ENCODE measurements around the gene TTLL5.
"Not testable (repeated sequence)": the region's sequence is repeated elsewhere in the genome, so short reads cannot be mapped to it uniquely, and the experiment has no call there.

TTLL5 gene

DNA sequence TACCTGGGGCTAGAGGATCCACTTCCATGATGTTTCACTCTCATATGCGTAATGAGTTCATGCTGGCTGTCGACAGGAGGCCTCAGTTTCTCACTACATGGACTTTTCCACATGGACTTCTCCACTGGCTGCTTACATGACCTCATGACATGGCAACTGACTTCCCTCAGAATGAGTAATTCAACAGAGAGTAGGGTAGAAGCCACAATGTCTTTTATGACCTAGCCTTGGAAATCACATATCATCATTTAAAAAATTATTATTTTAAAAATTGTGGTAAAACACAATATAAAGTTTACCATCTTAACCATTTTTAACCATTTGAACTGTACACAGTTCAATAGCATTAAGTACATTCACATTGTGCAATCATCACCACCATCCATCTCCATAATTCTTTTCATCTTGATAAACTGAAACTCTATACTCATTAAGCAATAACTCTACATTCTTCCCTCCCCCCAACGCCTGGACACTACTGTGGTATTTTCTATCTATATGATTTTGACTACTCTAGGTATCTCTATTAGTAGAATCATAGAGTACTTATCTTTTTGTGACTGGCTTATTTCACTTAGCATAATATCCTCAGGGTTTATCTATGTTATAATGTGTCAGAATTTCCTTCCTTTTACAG is 176.2 kb downstream of the TTLL5 start:
- FAIRE-seq: no peak

DNA sequence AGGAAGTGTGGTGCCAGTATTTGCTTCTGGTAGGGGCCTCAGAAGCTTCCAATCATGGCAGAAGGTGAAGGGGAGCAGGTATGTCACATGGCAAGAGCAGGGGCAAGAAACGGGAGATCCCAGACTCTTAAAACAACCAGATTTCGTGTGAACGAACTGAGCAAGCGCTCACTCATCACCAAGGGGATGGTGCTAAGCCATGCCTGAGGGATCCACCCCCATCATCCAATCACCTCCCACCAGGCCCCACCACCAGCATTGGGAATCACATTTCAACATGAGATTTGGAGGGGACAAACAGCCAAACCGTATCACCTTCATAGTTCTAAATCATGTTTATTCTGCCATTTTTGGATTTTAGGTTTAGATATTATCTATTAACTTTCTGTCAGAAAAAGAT is 179.9 kb downstream of the TTLL5 start:
- no peak for FAIRE-seq

DNA sequence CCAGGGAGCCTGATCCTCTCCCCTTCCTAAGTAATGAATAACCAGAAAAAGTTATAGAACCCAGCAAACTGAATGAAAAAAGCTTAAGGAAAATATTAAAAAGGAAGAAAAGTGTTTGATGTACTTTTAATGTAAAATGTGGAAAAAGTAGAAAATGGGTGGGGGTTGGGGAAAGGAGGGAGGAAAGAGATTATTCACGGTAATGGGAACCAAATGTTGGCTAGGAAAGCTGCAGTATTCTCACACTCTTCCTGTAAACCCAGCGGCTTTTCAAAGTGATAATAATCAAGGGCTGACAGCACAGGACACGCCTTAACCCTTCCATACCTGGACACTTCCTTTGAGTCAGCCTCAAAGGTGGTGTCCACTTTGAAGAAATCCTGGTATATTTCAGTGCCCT is 181.5 kb downstream of the TTLL5 start:
- no peak for FAIRE-seq

DNA sequence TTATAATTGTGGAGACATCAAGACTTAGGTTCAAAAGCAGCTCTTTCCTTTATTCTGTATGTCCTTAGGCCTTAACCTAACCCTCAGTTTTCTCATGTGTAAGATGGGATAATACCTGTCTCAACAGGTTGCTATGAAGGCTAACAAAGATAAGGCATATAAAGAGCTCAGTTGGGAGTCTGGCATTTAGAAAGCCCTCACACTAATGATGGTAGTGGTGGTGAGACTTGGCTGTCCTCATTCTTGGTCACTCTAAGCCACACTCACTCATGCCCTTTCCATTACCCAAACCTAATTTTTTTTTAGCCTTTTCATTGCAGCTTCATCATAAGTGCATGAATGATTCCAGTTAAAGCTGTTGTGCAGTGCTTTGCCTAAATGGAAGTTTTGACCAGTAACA is 183.4 kb downstream of the TTLL5 start:
- FAIRE-seq: no peak

DNA sequence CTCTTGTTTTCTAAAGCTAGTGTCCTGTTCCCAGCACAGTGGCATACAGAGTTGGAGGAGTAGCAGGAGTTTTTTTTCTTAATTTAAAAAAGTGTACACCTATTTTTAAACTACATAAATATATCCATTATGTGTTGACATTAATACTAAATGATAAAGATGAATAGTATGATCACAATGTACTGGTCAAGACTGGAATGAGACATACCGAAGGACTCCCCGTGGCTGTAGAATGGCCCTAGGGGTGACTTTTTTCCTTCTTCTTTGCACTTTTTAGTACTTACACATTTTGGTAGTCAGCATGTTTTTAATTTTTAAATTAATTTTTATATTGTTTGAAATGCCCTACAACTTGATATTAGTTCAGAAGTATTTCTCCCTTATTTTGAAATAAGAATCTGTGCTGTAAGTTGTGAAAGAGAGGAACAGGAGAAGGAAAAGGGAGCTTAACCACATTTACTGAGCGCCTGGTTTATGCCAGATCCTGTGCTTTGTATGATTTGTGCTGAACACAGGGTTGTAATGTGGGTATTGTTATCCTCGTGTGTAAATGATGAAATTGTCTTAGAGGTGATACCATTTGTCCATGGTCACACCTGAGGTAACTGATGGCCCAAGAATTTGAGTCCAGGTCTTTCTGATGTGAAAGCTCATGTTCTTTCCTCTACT is 184.2 kb downstream of the TTLL5 start:
- no peak for FAIRE-seq

DNA sequence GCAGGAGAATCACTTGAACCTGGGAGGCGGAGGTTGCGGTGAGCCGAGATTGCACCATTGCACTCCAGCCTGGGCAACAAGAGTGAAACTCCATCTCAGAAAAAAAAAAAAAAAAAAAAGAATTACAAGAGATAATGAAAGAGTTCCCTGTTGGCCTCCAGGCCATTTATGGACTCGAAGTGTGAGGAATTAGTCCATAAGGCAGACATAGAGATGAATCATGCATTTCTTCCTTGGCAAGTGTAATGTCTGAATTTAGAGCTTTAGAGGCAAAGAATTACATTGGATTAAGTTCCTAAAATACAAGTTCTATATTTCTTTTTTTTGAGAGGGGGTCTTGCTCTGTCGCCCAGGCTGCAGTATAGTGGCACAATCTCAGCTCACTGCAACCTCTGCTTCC is 185.6 kb downstream of the TTLL5 start:
- not testable (repeated sequence) for FAIRE-seq

DNA sequence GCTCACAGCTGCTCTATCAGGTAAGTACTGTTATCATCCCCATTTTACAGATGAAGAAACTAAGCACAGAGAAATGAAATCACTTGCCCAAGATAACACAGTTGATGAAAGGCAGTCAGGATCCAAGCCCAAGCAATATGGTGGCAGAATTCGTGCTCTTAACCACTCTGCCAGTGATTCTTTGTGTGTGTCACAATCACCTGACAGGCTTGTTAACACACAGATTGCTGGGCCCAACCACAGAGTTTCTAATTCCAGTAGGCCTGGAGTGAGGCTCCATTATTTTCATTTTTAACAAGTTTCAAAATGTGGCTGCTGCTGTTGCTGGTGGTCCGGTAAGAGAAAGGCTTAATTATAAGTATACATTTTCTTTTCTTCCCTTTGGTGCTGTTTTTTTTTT is 186.5 kb downstream of the TTLL5 start:
- no peak for FAIRE-seq

DNA sequence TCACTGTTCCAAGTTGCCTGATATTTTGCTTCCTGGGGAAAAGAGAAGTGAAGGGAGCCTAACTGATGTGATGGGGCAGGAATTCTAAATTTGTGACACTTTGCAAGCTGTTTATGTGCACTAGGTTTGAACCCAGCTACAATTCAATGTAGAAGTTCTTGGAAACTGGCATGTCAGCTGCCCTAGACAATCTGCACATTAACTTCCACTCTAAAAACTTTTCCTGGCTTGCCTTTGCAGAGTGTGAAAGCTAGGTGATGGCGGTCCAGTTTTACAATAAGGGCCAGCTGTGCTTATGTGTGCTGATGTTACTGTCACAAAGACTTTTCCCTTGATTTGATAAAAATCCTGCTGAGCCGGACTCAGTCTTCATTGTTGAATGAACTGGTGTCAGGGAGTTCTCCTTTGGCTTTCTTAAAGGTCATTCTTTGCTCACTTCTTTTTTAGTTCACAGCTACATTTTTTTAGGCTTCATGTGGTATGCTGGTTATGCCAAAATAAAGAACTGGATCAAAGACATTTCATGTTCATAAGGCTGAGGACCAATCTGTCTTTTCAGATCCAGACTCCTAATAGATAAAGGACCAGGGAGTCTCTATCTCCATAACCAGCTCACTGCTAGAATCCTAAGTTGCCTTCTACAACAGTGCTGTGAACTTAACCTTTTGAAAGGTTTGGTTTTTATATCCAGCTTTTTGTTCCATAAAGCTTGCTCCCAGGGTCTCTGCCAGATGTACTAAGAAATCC is 187.3 kb downstream of the TTLL5 start:
- FAIRE-seq: no peak

DNA sequence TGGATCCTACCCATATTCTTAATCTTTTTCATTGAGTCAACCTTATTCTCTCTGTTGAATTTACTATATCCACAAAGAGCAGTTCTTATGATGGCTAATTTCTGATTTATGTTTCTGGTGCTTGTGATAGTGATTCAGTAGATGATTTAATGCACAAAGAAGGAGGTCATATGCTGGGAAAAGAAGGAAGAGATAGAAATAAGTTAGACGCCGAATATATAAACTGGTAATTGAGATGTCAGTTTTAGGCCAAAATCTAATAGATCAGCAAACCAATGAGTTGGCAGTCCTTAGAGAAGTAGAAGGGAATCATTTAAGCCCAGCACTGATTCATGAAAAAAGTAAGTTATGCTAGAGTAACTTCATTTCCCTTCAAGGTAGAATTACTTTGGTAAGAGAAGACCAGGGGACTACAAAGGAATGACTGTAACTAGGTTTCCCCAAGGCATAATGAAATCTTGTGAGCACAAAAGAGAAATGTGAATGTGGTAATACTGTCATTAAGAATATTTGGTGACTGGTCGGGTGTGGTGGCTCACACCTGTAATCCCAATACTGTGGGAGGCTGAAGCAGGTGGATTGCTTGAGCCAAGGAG is 188.4 kb downstream of the TTLL5 start:
- FAIRE-seq: no peak

DNA sequence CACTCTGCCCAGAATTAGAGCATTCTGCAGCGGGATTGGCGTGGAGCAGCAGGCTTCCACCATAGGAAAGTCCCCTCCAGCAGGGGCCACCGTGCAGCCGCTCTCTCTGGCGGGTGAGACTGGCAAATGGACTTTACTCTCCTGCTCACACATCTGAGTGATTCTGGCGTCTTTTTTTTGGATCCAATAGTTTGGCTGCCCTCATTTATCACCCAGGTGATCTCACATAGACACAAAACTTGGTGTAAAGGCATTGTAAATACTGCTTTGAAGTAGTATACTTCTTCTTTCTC is 190.5 kb downstream of the TTLL5 start:
- FAIRE-seq: no peak

DNA sequence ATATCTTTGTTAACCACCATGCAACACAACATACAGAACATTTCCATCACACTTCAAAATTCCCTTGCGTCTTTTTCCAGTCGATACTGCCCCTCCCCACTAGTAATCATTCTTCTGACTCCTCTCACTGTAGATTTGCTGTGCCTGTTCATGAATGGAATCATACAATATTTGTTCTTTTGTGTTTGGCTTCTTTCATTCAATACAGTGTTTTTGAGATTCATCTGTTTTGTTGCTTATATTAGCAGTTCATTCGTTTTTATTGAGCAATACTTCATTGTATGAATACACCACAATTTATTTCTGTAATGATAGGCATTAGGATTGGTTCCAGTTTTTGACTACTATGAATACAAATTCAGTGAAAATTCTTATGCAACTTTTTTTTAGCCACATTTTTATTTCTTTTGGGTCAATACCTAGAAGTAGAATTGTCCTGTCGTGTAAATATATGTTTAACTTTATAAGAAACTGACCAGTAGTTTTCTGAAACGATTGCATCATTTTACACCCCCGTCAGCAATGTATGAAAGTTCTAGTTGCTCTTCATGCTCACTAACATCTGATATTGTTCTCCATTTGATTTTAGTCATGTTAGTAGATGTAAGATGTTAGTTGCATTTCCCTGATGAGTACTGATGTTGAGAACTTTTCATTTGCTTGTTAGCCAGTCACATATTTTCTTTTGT is 193.2 kb downstream of the TTLL5 start:
- FAIRE-seq: no peak

DNA sequence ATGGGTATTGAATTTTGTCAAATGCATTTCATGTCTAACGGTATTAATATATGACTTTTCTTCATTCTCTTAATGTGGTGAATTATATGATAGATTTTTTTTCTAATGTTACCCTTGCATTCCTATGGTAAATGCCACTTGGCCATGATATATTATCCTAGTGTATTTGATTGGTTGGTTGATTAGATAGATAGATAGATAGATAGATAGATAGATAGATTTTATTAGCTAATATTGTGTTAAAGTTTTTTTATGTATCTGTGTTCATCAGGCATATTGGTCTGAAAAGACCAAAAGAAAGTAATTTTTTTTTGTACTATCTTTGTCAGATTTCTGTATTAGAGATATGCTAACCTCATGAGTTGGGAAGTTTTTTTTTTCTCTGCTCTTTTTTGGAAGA is 196.2 kb downstream of the TTLL5 start:
- no peak for FAIRE-seq

DNA sequence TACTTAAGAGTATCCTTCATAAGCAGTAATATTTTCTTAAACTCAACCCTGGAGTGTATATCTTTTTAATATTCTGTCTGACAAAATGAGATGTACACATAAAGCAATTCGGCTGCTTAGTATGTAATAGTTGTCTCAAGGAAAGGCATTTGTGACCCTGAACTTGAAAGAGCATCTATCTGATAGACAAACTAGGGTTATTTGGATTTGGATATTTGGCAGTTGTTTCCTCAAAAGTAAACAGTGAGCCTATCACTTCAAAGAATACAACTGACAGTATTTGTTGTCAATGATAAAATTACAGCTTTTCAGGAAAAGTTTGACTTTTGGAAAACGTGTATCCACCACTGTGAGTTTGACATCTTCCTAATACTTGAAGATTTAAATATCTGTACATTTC is 197.3 kb downstream of the TTLL5 start:
- FAIRE-seq: no peak

DNA sequence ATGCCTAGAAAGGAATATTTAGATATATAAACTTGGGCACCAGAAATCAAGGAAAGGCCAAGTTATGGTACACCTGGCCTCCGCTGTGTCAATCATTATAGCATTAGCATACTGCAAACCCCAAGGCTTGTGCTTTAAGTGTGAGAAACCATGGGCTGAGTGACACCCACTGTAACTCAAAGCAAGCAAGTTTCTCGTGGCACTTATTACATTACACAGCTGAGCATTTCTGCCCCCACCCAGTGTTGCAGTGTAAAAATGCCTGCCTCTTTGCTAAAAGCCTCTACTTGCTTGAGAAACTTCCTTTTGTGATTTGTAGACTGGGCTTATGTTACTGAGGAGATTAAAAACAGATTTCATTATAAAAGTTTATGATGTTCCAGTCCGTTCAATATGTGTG is 198.7 kb downstream of the TTLL5 start:
- no peak for FAIRE-seq

DNA sequence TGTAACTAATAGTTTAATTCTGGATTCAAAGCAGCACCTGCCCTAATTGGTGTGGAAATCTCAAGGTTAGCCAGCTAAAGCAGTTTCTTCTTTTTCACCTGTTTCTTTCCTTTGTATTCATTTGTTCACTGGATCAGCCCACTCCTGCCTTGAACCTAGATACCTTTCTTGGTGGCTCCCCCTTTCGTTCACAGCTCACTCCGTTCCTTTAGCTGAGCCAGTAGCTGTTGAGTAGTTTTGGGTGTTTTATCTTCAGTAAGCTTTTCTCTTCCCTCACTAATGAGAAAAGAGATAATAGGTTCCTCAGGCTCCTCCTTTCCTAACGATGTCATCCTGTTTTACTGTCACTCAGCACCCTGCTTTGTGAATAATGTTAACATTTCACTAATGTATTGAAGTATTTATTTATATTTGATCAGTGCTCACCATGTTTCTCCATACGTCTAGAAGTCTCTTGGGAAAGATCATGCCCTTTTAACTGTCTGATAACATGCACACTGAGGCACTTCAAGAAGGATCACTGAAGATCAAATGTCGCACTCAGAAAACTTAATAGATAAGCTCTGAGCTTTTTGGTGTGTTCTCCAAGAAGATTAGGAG is 199.6 kb downstream of the TTLL5 start:
- no peak for FAIRE-seq

DNA sequence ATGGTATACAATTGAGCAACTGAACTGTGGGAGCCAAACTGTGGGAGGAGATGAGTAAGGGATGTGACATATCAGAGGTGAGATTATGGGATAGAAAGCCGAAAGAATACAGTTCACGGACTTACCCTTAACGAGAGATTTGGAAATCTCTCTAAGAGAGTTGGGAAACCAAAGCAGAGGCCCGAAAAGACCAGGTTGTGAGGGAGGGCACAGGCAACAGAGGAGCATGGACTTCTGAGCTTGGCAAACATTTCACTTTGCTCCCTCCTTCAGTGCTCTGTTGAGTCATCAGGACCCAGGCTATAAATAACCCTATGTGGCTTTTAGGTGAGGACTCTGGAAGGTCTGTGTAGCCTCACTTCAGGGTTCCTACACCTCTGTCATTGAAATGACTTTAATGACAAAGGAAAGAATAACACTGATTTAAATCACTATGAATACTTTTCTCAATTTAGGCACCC is 200.1 kb downstream of the TTLL5 start:
- FAIRE-seq: no peak

DNA sequence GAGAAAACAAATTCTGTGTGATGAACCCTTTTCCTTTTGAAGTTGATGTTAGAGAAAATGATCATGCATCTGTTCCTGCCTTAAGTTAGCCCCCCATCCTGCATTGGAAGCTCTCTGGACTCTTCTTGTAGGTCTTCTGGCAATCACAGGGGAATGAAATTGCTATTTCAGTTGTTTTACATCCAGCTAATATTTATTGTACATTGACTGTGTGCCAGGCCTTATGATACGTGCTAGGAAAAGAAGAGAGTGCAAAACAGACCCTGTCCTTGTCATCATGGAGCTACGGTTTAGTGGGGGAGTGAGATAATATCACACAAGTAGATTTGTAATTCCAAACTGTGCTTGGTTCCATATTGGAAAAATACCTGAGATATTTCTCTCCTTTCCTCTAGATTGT is 202.2 kb downstream of the TTLL5 start:
- no peak for FAIRE-seq

DNA sequence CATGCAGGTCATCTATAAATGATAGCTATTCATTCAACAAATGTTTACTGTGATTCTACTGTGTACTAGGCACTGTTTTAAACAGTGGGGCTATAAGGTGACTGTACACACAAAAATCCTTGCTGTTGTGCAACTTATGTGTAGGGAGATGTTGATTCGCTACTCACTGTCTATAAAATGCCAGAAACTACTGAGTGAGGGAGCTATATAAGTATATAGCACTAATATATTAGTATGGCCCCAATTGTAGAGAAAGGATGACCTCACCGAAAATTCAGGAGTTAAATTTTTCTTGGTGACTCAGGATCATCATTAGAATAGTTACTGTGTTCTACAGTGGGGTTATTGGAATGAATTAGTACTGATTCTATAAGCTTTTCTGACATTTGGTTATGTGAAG is 203.3 kb downstream of the TTLL5 start:
- FAIRE-seq: no peak

DNA sequence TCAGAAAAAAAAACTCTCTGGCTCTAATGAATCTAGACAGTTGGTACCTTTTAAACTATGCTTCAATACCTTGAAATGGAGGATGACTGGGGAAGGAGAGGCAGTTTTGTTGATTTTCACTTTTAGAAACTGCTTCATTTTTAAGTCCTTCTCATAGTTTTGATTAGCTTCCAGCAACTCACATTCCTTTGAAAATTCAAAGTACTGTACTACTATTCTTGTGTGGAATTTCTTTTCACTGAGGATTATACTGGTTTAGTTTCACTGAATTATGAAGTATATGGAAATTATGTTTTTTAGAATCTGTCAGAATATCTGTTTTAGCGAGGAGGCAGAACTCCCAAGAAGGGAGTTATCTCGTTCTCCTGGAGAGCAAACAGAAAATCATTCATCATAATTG is 204.5 kb downstream of the TTLL5 start:
- FAIRE-seq: no peak

DNA sequence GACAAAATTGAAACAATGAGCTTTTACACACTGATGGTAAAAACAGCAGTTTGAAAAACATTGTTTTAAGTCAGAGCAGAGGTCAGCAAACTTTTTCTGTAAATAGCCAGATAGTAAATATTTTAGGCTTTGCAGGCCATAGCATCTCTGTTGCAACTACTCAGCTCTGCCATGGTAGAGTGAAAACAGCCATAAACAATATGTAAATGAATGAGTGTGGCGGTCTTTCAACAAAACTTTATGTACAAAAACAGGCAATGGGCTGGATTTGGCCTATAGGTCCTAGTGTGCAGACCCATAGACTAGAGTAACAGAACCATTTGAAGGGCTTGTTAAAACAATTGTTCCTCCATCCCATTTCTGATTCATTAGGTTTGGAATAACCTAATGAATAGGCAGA is 205.9 kb downstream of the TTLL5 start:
- FAIRE-seq: no peak

DNA sequence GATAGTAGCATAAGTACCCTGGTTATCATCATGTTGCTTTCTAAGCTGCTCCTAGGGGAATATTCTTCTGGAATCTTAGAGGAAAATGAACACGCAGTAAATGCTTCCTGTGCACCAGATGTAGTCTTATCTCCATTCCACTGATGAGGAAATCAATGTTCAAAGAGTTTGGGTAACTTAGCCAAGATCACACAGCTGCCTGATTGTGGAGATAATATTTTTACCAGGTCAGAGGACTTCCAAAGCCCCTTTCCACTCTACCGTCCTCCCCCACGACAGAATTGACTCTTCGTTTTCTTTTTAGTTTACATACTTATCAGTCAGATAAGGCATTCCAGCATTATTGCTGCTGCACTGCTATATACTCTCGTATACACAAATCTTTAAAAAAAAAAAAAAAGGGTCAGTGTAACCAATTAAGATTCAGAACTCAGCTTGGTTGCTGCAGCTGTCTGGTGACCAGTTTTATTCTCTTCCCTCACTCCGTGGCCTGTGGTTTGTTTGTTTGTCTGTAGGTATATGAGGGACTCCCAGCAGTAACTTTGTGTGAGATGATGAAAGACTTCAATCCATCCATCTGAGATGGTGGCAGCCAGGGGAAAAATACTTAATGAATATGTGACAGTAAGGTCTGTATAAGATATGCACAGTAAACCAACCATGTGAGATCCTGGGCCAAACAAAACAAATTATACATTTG is 210.3 kb downstream of the TTLL5 start:
- FAIRE-seq: no peak

DNA sequence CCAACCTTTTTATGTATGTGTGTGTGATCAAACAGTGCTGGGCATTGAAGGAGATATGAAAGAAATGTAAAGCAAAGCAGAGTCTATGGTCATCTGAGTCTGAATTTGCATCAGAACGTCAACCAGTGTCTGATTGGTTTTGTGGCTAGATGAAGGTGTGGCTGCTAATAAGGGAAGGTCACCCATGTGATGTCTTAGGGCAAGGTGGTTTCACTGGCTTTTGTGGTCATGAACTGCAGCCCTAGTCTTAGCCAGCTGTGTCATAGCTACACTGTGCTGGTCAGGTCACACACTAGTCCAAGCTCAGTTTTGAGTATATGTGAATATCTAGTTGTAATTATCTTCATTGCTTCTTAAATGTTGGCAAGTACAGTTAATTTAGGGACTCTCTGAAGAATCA is 214.9 kb downstream of the TTLL5 start:
- FAIRE-seq: no peak
